Activated T-cell treated with anti-CD3 and anti-CD28 coated beads for 4 hours (primary cell): Measurements from ENCODE around the gene C2.
"Not testable (repeated sequence)": the region's sequence is repeated elsewhere in the genome, so short reads cannot be mapped to it uniquely, and the experiment has no call there.

Source experiments
- DNase-seq: peaks from one replicate; pipeline ENCODE4 v3.0.0-alpha.2; 2020

C2 gene

GRCh38 chr6:31927863-31928671, 550 bp downstream of the C2 start:
- no peak for DNase-seq

- no peak for DNase-seq
These were observed 1.1 kb downstream of the C2 start for GRCh38 chr6:31928672-31928939.

- DNase-seq: no peak
These were observed 3.4 kb downstream of the C2 start for GRCh38 chr6:31930962-31931361.

- not testable (repeated sequence) for DNase-seq
These were observed 4.6 kb downstream of the C2 start for GRCh38 chr6:31932137-31932536.

GRCh38 chr6:31933537-31933936, 6.0 kb downstream of the C2 start:
- DNase-seq: no peak

GRCh38 chr6:31935021-31935420, 7.5 kb downstream of the C2 start:
- no peak for DNase-seq

GRCh38 chr6:31935823-31936222, 8.3 kb downstream of the C2 start:
- no peak for DNase-seq

- no peak for DNase-seq
These were observed 12.7 kb downstream of the C2 start for GRCh38 chr6:31940256-31940664.

GRCh38 chr6:31943742-31944141, 16.2 kb downstream of the C2 start:
- no peak for DNase-seq

GRCh38 chr6:31945154-31945506, 17.6 kb downstream of the C2 start:
- DNase-seq: no peak

GRCh38 chr6:31945507-31946369, 18.2 kb downstream of the C2 start, which contains the start of gene CFB:
Gene CFB, plus strand, starts transcription at chr6:31946095. Its CDS starts 127 bp downstream, at chr6:31946222.
- no peak for DNase-seq

GRCh38 chr6:31946370-31946885, 18.9 kb downstream of the C2 start:
- no peak for DNase-seq

- DNase-seq: no peak
These were observed 19.7 kb downstream of the C2 start for GRCh38 chr6:31947070-31947675.

- DNase-seq: no peak
These were observed 20.3 kb downstream of the C2 start for GRCh38 chr6:31947864-31948263.

- DNase-seq: no peak
These were observed 20.8 kb downstream of the C2 start for GRCh38 chr6:31948306-31948705.

GRCh38 chr6:31948753-31949413, 21.4 kb downstream of the C2 start:
- no peak for DNase-seq

GRCh38 chr6:31949926-31950548, 22.5 kb downstream of the C2 start:
- DNase-seq: no peak

GRCh38 chr6:31952140-31952805, 24.8 kb downstream of the C2 start:
- no peak for DNase-seq

- DNase-seq: no peak
These were observed 25.4 kb downstream of the C2 start for GRCh38 chr6:31952890-31953289.

- DNase-seq: no peak
These were observed 27.0 kb downstream of the C2 start for GRCh38 chr6:31954511-31954910.

- DNase-seq: no peak
These were observed 29.3 kb downstream of the C2 start for GRCh38 chr6:31956796-31957195.

- no peak for DNase-seq
These were observed 30.9 kb downstream of the C2 start for GRCh38 chr6:31958412-31958740.
